Amniotic stem cell (primary cell): ENCODE measurements around the gene CHMP3.
"Not testable (repeated sequence)": the region's sequence is repeated elsewhere in the genome, so short reads cannot be mapped to it uniquely, and the experiment has no call there.

Experiments used
- DNase-seq: peaks from one replicate; lab custom pipeline; 2025; lab: John Stamatoyannopoulos, UW

CHMP3 gene

GRCh38 chr2:86562922-86563649 is at the start of gene CHMP3:
Gene CHMP3 (minus strand): TSS chr2:86563443. CDS start chr2:86563348, 95 bp downstream.
- DNase-seq = peak; percentile 92

- DNase-seq = no peak
These were observed 47.6 kb upstream of the CHMP3 start for GRCh38 chr2:86610871-86611270.

- no peak for DNase-seq
These were observed 45.7 kb upstream of the CHMP3 start for GRCh38 chr2:86608832-86609410.

- no peak for DNase-seq
These were observed 40.7 kb upstream of the CHMP3 start for GRCh38 chr2:86603905-86604304.

- no peak for DNase-seq
These were observed 35.7 kb upstream of the CHMP3 start for GRCh38 chr2:86598966-86599365.

GRCh38 chr2:86596118-86596517 is 32.9 kb upstream of the CHMP3 start:
- no peak for DNase-seq

- DNase-seq = no peak
These were observed 30.0 kb upstream of the CHMP3 start for GRCh38 chr2:86593266-86593665.

GRCh38 chr2:86592547-86593230 is 29.4 kb upstream of the CHMP3 start:
- no peak for DNase-seq

GRCh38 chr2:86589701-86590100 is 26.5 kb upstream of the CHMP3 start:
- DNase-seq = not testable (repeated sequence)

GRCh38 chr2:86584151-86584913 is 21.1 kb upstream of the CHMP3 start:
- DNase-seq = no peak

- no peak for DNase-seq
These were observed 17.3 kb upstream of the CHMP3 start for GRCh38 chr2:86580560-86580959.

GRCh38 chr2:86577817-86578456 is 14.7 kb upstream of the CHMP3 start:
- DNase-seq = no peak

GRCh38 chr2:86570059-86570458 is 6.8 kb upstream of the CHMP3 start:
- DNase-seq = no peak

GRCh38 chr2:86566821-86567190 is 3.6 kb upstream of the CHMP3 start:
- DNase-seq = no peak

GRCh38 chr2:86566158-86566820 is 3.0 kb upstream of the CHMP3 start:
- DNase-seq = no peak

GRCh38 chr2:86563650-86564061 is 413 bp upstream of the CHMP3 start:
- no peak for DNase-seq

GRCh38 chr2:86562485-86562921 is 740 bp downstream of the CHMP3 start:
- no peak for DNase-seq

- DNase-seq = no peak
These were observed 5.4 kb downstream of the CHMP3 start for GRCh38 chr2:86557836-86558235.

- DNase-seq = no peak
These were observed 6.7 kb downstream of the CHMP3 start for GRCh38 chr2:86556508-86556907.

GRCh38 chr2:86552889-86553288 is 10.4 kb downstream of the CHMP3 start:
- DNase-seq = no peak

- DNase-seq = not testable (repeated sequence)
These were observed 13.1 kb downstream of the CHMP3 start for GRCh38 chr2:86549963-86550725.
